CD4-positive, alpha-beta T cell treated with Interleukin-17A for 1 hour (primary cell): ENCODE results near the gene EVI2A.

Experiments
- DNase-seq: peaks from one replicate; pipeline ENCODE4 v3.0.0-alpha.2; 2020

Gene EVI2A

GRCh38 chr17:31272236-31272635 lies 49.2 kb downstream of the EVI2A start:
- DNase-seq = no peak

GRCh38 chr17:31269578-31269983 lies 51.8 kb downstream of the EVI2A start:
- no peak for DNase-seq

DNA sequence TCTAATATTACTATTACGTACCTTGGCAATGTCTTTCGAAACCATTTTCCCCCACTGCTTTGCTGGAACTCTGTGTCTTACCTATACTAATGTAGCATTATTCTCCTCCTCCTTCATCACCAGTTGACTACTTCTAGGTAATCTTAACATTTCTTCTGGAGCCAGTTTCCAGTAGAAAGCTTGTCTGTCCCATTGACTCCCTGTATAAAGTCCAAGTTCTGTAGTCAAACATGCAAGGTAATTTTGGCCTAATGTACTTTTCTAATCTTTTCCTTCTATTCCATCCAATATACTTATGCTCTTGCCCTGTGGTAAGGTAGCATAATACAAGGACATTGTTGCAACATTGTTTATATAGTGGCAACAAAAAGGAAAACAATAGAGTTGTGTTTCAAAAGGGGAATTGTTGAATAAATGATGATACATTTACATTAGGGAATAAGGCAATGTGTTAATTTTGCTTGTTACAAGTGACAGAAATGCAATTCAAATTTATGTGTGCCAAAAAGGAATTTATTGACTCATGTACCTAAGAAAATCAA lies 52.3 kb downstream of the EVI2A start:
- no peak for DNase-seq
